G401 (cell line): ENCODE data around the gene LRRC28. TPM values are rescaled to one million over a fixed set of nuclear protein-coding genes. Genes with fewer than 3 reads are reported as not detected.

ENCODE experiments used
- DNase-seq: peaks from one replicate; pipeline ENCODE4 v3.0.0-alpha.2; 2015; ENCODE audit warnings: low spot score
- in situ Hi-C: cut with HindIII; loops from 2 replicates; pipeline ENCODE4 v1.10.0; 2016; ENCODE audit warnings: low sequenced_read_pairs, mixed read lengths
- total RNA-seq: library from RNA; depleted of rRNA; stranded (reverse); fragments of >200 nt; shearing (Covaris generic); gene quantifications from 2 replicates; pipeline ENCODE4 v1.2.3, GENCODE V29; 2014; rRNA removed

LRRC28 gene
- total RNA-seq, 1 experiment from 2014 or later: 67.0 TPM

- in situ Hi-C loops: no loop called here
These were observed 186.3 kb downstream of the LRRC28 start for GRCh38 chr15:99437315-99438223.

DNA sequence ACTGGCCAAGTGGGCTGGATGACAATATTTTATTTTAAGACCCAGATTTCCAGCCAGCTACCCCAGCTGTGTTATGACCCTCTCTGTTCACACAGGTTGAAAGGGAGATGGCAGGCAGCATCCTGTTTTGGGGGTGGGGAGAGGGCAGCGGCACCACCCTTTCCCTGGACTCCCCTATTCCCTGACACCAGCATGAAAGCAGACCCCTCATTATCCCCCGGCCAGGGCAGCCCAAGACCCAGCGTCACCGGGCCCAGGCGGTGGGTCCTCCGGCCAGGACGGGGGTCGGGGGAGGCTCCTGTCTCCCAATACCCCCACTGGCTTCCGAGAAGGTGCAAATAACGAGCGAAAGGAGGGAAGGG lies 186.9 kb downstream of the LRRC28 start:
- in situ Hi-C loops: no loop called here

More at GRCh38 chr15:99437315-99438223, 186.3 kb downstream of the LRRC28 start:
- no peak for DNase-seq

DNA sequence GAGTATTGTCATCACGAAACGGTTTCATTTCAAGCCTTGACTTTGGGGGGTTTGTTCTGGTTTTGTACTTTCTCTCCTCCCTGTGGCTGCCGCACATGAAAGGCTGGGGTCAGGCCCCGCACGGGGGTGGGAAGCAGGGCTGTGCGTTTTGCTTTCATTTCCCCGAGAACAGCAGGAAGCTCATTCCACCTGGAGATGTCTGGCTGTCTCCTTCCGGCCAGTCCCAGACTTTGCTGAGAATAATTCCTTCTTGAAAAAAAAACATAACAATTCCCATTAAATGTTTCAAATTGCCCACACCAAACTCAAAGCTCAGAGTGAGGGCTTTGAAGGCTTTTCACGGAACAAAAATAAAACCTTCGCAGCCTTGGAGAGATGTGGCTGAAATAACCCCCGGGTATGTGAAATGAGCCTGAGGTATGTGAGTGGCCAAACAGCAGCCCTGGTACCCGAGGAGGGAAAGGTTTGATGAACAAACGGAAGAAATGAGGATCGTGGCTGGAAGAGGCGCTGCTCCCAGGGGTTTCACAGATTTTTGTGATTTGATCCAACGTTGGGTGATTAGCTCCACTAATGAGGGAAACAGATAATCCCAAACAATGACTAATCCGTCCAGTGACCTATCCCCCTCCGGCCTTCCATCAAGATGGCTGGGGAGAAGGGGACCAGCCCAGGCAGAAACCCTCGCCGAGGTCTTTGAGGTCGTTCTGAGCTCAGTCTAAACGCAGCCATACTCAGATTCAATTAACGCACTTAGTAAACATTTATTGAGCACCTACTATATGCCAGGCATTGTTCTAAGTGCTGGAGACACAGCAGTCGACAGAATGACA lies 187.6 kb downstream of the LRRC28 start:
- no peak for DNase-seq
- in situ Hi-C loops: no loop called here

More for the DNA sequence above, 186.9 kb downstream of the LRRC28 start:
- no peak for DNase-seq

GRCh38 chr15:99439524-99439835 lies 188.2 kb downstream of the LRRC28 start:
- in situ Hi-C loops: no loop called here
- no peak for DNase-seq

DNA sequence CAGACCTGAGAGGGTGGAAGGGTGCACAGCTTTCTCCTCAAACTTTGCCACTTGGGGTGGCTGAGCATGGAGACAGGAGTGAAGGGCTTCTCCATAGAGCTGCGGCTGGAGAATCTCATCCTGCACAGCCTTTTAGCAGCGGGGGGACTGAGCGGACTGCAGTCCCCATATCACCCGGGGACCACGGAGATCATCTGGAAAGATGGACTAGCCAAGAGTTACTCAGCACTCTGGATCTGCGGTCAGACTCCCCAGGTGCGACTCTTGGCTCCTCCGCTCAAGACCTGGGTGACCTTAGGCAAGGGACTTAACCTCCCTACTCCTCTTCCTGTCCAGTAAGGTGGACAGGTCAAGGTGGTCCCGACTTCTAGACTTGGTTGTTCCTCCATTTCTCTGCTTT lies 188.7 kb downstream of the LRRC28 start:
- in situ Hi-C loops: no loop called here
- no peak for DNase-seq

Other genes with a start within 250 kb of the LRRC28 start
- gene PGPEP1L, start 243.7 kb upstream of the LRRC28 start, total RNA-seq: 0.51 and 0.68 TPM in 2 replicates
- 21.8 and 26.1 TPM in 2 replicates for gene SYNM, start 146.4 kb upstream of the LRRC28 start, total RNA-seq
- gene TTC23, start 1.9 kb upstream of the LRRC28 start, total RNA-seq: 22.6 and 31.5 TPM in 2 replicates